HG02610 (cell line): ENCODE data around the gene CRACR2A.

Experiments
- ATAC-seq: cut with Tn5 transposase; IDR thresholded peaks from one replicate; pipeline ENCODE4 v1.9.1; 2021; ENCODE audit warnings: mild to moderate bottlenecking, moderate library complexity; ENCODE audit not compliant: unreplicated experiment

The CRACR2A gene

GRCh38 chr12:3727354-3727753, 25.6 kb downstream of the CRACR2A start:
- ATAC-seq: no peak

- no peak for ATAC-seq
These were observed 26.5 kb downstream of the CRACR2A start for GRCh38 chr12:3726456-3726855.

- ATAC-seq: no peak
These were observed 27.4 kb downstream of the CRACR2A start for GRCh38 chr12:3725388-3726115.

GRCh38 chr12:3723916-3724805, 28.7 kb downstream of the CRACR2A start:
- no peak for ATAC-seq

- ATAC-seq: no peak
These were observed 30.5 kb downstream of the CRACR2A start for GRCh38 chr12:3722368-3722767.

GRCh38 chr12:3720772-3721171, 32.1 kb downstream of the CRACR2A start:
- no peak for ATAC-seq

- no peak for ATAC-seq
These were observed 34.8 kb downstream of the CRACR2A start for GRCh38 chr12:3718100-3718499.

- no peak for ATAC-seq
These were observed 35.5 kb downstream of the CRACR2A start for GRCh38 chr12:3717283-3717898.

- no peak for ATAC-seq
These were observed 36.9 kb downstream of the CRACR2A start for GRCh38 chr12:3715999-3716398.

- no peak for ATAC-seq
These were observed 39.0 kb downstream of the CRACR2A start for GRCh38 chr12:3713947-3714346.

- no peak for ATAC-seq
These were observed 39.4 kb downstream of the CRACR2A start for GRCh38 chr12:3713483-3713882.

GRCh38 chr12:3712209-3712992, 40.5 kb downstream of the CRACR2A start:
- no peak for ATAC-seq

- no peak for ATAC-seq
These were observed 47.6 kb downstream of the CRACR2A start for GRCh38 chr12:3705354-3705675.

- no peak for ATAC-seq
These were observed 48.2 kb downstream of the CRACR2A start for GRCh38 chr12:3704512-3705353.

GRCh38 chr12:3700861-3701260, 52.0 kb downstream of the CRACR2A start:
- ATAC-seq: no peak

- no peak for ATAC-seq
These were observed 54.5 kb downstream of the CRACR2A start for GRCh38 chr12:3698218-3698974.

GRCh38 chr12:3697311-3697870, 55.5 kb downstream of the CRACR2A start:
- ATAC-seq: no peak

- no peak for ATAC-seq
These were observed 58.2 kb downstream of the CRACR2A start for GRCh38 chr12:3694673-3695072.
